Skeletal muscle cell (primary cell): ENCODE measurements around the gene KRT31.
"Not testable (repeated sequence)": the region's sequence is repeated elsewhere in the genome, so short reads cannot be mapped to it uniquely, and the experiment has no call there.

Experiments used
- DNase-seq: peaks from one replicate; pipeline ENCODE4 v3.0.0-alpha.2; 2010; ENCODE audit warnings: low read depth
- H3K4me3 ChIP-seq: 2 replicates; pipeline ENCODE4 v1.5.1; 2011; ENCODE audit warnings: low read depth, mild to moderate bottlenecking, control low read depth, low read length, moderate library complexity

The KRT31 gene

GRCh38 chr17:41350381-41350878, 47.0 kb downstream of the KRT31 start, which contains the start of gene KRT33A:
TSS of gene KRT33A (minus strand) at chr17:41350828. CDS start at chr17:41350767, 61 bp downstream.
- DNase-seq, H3K4me3 ChIP-seq: not testable (repeated sequence)

DNA sequence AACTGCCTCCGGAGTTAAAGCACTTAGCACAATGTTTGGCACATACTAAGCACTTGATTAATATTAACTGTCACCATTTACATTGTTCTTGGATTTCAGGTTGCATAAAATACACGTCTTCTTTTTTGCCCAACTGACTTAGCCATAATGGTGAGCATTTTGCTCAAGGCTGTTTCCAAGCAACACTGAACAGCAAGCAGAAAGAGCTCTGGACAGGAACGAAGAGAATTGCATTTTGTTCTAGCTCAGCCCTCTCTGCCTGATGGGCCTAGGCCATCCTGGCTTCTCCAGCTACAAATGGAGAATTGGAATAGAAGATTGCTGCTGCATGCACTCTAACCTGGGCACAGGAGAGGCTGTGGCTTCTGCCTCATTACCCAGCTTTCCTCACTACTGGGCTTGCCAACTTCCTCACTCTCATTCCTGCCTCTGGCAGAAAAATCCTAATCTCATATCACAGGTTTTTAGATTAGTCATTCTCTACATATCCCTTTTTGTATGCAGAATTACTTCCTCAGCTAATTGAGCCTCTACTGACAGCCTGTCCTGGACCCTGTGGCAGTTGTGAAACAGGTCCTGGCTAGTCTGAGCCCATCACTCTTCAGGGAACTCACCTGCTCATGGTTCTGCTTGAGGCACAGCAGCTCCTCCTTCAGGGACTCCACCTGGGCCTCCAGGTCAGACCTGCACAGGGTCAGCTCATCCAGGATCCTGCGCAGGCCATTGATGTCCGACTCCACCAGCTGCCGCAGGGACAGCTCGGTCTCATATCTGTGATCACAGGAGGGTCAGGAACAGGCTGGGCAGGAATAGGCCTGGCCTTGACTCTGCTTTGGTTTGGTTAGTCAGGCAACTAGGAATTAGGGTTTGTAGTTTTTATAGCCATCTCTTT, 49.3 kb downstream of the KRT31 start:
- H3K4me3 ChIP-seq, result no peak overlapping the region
- DNase-seq, result no peak

DNA sequence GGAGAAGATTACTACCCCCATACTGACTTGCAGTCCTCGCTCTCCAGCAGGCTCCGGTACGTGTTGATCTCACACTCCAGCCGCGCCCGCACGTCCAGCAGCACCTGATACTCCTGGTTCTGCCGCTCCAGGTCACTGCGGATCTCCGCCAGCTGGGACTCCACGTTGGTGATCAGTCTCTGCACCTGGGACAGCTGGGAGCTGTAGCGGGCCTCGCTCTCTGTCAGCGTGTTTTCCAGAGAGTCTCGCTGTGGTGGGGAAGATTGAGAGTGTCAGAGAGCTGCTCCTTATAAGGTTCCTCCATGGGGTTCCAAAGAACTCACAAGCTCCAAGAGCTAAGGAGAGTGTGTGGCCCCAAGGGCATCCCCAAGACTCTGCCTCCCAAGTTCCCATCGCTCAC, 51.0 kb downstream of the KRT31 start:
- DNase-seq, H3K4me3 ChIP-seq: not testable (repeated sequence)

DNA sequence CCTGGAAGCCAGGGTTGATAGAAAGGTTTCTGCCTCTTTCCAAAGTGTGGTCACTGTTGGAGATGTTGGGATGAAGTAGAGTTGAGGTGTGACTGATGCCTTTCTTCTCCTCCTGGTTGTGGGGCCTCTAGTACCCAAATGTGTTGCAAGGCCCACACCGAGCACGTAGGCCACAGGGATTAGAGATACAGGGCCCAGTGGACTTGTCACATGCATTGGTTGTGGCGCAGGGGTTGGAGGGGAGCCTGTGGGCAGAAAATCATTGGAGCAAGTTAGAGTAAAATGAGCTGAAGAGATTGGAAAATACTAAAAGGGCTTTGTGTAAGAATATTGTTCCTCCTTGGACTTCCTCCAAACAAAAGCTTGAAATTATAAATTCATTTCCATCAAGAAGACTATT, 51.4 kb downstream of the KRT31 start:
- DNase-seq, result no peak
- H3K4me3 ChIP-seq, result no peak overlapping the region
